AG09309 (cell line): ENCODE measurements around the gene THRSP.

Source experiments
- DNase-seq: peaks from one replicate; pipeline ENCODE4 v3.0.0-alpha.2; 2010; ENCODE audit warnings: low read depth
- H3K4me3 ChIP-seq: 2 replicates; pipeline ENCODE4 v1.5.1; 2011; ENCODE audit warnings: mild to moderate bottlenecking, low read depth, low read length, moderate library complexity; ENCODE audit not compliant: control insufficient read depth
- CTCF ChIP-seq: IDR thresholded peaks from 2 replicates; pipeline ENCODE4 v1.5.1; 2011; ENCODE audit warnings: mild to moderate bottlenecking, low read depth, low read length, inconsistent platforms; ENCODE audit not compliant: insufficient read depth, control insufficient read depth; ENCODE audit errors: missing control alignments

THRSP gene

GRCh38 chr11:78110830-78111229, 47.2 kb downstream of the THRSP start:
- TF ChIP-seq CTCF: no peak
- H3K4me3 ChIP-seq: no peak overlapping the region
- DNase-seq: no peak

- no peak for TF ChIP-seq CTCF
- H3K4me3 ChIP-seq: no peak overlapping the region
- no peak for DNase-seq
Observed at GRCh38 chr11:78111298-78111697, 47.6 kb downstream of the THRSP start.

- no peak overlapping the region for H3K4me3 ChIP-seq
- no peak for DNase-seq
- no peak for TF ChIP-seq CTCF
Observed at GRCh38 chr11:78112582-78113275, 49.1 kb downstream of the THRSP start.
